ENCODE measurements around the gene NPW. TPM values are rescaled to one million over a fixed set of nuclear protein-coding genes. Genes with fewer than 3 reads are reported as not detected.

NPW gene
- total and polyA plus RNA-seq, 9 of the 15 experiments (the other 6 are each of a cell fraction or from before 2014, with no cell fraction given): 0.14 to 4.0 (median 2.6) TPM; not detected in 4

GRCh38 chr16:2031081-2031577 is 11.5 kb downstream of the NPW start:
- H3K27me3 ChIP-seq (ENCODE audit: control insufficient read depth in 2 of 2, insufficient read depth in 2 of 2, low read length in 2 of 2): no peaks in the 10 kb centered on the region
- peaks cover 3% of the 10 kb centered on the region for H3K9me1 ChIP-seq (ENCODE audit: control insufficient read depth, insufficient read depth, low read length)
- TF ChIP-seq ZBTB8A (IDR thresholded peaks at IDR 0.05; ENCODE audit: partially characterized antibody) (no peak), MXI1 (IDR thresholded peaks at IDR 0.05; ENCODE audit: low read depth, low read length) (no peak), TEAD1 (CRISPR knock-in tag; IDR thresholded peaks at IDR 0.05) (no peak), SIN3B (IDR thresholded peaks at IDR 0.05; ENCODE audit: low read depth) (no peak), FOXA3 (CRISPR knock-in tag; conservative IDR thresholded peaks at IDR 0.05 in 1 of 2, IDR thresholded peaks at IDR 0.05 in 1 of 2) (no peak)
- no peak for ATAC-seq
- no peak for DNase-seq (ENCODE audit: extremely low read depth in 1 of 4, low spot score in 3 of 4)
- no peak overlapping the region for H2AFZ ChIP-seq (ENCODE audit: low read depth, low read length)
- intact Hi-C loops (cut with micrococcal nuclease): no loop called here
- WGBS (ENCODE audit: insufficient coverage, low coverage, missing lambda C conversion rate): 79% methylated on average over 8 of the region's 11 CpGs
- H3K79me2 ChIP-seq (ENCODE audit: control insufficient read depth, insufficient read depth, low read length): peaks cover 25% of the 10 kb centered on the region
- H3K9ac ChIP-seq (ENCODE audit: insufficient read depth in 1 of 2, low read depth in 2 of 2, low read length in 2 of 2): 0 out of 4 replicates have a peak overlapping the region, but pooled peaks of 1 of the 2 experiments have one; percentile 26
- H4K20me1 ChIP-seq (replicated peaks; ENCODE audit: control insufficient read depth, insufficient read depth, low read length): 0 out of 2 replicates have a peak, but pooled peaks cover 7% of the 10 kb centered on the region
- BruUV-seq (replicated peaks): no TSS peak
- no peaks in the 10 kb centered on the region for H3K9me3 ChIP-seq (replicated peaks; ENCODE audit: control insufficient read depth, insufficient read depth, low read depth, low read length)
- ChIA-PET CTCF (ENCODE audit: low intra/inter-chr PET ratio) (no interaction called here), POLR2A (interaction anchor here (0.6 to 1.5 kb wide), 3 partner anchors 49 to 1087 kb away, joined by 3 to 6 read pairs (median 4); partner anchors contain the start of gene TRAF7)
- H3K27ac ChIP-seq (ENCODE audit: extremely low read depth, low read depth, low read length): no peak overlapping the region
- no peak overlapping the region for H3K4me2 ChIP-seq (ENCODE audit: insufficient read depth, low read length)
- H3K36me3 ChIP-seq (ENCODE audit: control insufficient read depth, insufficient read depth, low read length): peaks cover 7% of the 10 kb centered on the region; the same call in 1 of the 3 replicates
- H3K4me1 ChIP-seq (replicated peaks in 1 of 2; ENCODE audit: control insufficient read depth in 2 of 2, insufficient read depth in 2 of 2, low read length in 2 of 2): peaks cover 25 to 86% of the 10 kb centered on the region in 2 experiments
- in situ Hi-C loops (cut with MboI): no loop called here
- no peak overlapping the region for H3K4me3 ChIP-seq
- no peak for FAIRE-seq

Measured in K562 (cell line).